NCI-H69 (cell line): Measurements from ENCODE around the gene IRS2.
"Not testable (repeated sequence)": the region's sequence is repeated elsewhere in the genome, so short reads cannot be mapped to it uniquely, and the experiment has no call there.

Experiments
- DNase-seq: peaks from one replicate; lab custom pipeline; 2025; lab: John Stamatoyannopoulos, UW

Gene IRS2, protein sequence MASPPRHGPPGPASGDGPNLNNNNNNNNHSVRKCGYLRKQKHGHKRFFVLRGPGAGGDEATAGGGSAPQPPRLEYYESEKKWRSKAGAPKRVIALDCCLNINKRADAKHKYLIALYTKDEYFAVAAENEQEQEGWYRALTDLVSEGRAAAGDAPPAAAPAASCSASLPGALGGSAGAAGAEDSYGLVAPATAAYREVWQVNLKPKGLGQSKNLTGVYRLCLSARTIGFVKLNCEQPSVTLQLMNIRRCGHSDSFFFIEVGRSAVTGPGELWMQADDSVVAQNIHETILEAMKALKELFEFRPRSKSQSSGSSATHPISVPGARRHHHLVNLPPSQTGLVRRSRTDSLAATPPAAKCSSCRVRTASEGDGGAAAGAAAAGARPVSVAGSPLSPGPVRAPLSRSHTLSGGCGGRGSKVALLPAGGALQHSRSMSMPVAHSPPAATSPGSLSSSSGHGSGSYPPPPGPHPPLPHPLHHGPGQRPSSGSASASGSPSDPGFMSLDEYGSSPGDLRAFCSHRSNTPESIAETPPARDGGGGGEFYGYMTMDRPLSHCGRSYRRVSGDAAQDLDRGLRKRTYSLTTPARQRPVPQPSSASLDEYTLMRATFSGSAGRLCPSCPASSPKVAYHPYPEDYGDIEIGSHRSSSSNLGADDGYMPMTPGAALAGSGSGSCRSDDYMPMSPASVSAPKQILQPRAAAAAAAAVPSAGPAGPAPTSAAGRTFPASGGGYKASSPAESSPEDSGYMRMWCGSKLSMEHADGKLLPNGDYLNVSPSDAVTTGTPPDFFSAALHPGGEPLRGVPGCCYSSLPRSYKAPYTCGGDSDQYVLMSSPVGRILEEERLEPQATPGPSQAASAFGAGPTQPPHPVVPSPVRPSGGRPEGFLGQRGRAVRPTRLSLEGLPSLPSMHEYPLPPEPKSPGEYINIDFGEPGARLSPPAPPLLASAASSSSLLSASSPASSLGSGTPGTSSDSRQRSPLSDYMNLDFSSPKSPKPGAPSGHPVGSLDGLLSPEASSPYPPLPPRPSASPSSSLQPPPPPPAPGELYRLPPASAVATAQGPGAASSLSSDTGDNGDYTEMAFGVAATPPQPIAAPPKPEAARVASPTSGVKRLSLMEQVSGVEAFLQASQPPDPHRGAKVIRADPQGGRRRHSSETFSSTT (N-terminal part only)

DNA sequence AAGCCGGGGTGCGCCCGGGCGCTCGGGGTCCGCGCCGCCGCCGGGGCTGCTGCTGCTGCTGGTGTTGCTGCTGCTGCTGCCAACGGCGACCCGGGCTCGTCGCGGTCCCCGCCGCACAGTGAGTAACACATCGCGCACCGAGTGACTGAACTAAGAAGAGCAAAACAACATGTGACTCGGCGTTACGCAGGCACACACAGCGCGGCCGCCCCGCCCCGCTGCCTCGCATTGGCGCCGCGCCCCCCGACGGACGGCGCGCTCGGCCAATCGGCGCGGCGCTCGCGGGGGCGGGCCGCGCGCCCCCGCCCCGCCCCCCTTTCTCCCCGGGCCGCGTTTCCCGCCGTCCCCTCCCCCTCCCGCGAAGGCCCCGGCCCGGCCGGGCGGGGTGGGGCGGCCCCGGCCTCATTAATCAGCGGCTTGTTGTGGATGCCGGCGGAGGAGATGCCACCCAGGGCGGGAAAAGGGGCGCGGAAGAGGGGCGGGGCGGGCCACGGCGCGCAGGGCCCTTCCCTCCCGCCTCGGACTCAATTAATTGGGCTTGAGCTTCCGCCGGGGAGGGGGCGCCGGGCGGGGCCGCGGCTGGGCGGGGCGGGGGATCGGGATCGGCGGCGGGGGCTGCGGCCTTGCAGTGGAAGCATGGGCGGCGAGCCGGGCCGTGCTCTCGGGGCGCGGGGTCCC is at the start of gene IRS2:
Gene IRS2, minus strand, starts transcription at position 127 of the 678 bp plus-strand sequence. CDS start 530 bp downstream, outside the sequence.
- DNase-seq: peak; percentile 99

DNA sequence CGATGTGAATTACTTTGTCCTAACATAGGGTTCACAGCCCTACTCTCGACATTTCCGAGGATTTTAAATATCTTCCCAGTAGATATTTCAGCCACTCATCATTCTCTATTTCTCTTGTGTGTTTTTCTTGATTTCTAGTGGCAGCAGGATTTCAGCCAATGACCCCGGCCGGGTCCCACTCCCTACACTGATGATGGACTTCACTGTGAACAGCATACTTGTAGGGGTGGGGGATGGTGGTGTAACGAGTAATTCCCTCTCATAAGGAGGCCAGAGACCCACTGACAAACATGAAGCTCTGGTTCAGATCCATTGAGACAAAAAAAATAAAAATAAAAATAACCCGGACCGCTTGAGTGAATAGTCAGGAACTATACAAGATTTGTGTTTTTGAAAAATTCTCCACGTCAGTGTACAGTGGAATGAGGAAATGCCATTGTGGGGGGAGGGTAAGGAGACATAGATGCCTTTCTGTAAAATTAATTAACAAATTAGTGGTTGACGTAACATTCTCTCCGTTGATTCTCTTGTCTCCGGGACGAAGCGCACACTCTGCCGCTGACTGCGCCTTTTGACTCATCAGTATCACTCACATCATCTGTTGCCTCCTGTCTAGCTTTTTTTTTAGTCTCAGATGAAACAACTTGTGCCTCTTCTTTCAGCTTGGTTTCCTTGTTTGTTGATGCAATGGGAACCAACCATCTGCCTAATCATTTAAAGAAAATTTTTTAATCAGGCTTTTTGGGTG is 48.8 kb upstream of the IRS2 start:
- DNase-seq: no peak

DNA sequence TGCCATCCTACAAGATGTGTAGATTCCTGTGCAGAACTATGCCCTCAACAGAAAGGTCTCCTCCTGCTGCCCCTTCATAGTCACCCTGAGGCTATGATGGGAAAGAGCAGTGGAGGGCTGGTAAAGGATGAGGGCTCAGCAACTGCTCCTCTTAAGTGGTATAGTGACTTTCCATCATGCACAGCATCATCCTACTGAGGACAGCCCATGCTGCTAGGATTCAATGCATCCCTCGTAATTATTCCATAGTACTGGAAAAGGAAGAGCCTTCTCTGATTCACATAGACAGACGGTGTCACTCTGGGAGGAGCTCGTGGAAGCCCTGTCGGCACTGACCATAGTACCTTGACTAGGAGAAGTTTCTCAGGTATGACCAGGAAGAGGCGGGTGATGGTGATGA is 47.6 kb upstream of the IRS2 start:
- no peak for DNase-seq

DNA sequence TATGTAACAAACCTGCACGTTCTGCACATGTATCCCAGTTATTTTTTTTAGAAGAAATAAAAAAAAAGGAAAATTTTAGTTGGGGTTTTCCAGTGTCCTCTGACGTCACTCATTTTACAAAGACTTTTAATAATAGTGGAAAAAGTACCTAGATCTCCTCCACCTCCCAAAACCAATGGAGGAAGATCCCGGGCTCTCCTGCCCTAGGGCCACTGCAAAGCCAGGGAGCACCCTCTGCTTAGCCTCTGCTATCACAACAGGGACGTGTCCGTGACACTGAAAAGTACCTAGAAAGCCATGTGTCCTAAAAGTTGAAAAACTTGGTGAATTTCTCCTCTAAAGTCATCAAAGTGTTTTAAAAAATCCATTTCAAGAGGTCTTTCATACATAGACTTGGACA is 46.7 kb upstream of the IRS2 start:
- DNase-seq: no peak

DNA sequence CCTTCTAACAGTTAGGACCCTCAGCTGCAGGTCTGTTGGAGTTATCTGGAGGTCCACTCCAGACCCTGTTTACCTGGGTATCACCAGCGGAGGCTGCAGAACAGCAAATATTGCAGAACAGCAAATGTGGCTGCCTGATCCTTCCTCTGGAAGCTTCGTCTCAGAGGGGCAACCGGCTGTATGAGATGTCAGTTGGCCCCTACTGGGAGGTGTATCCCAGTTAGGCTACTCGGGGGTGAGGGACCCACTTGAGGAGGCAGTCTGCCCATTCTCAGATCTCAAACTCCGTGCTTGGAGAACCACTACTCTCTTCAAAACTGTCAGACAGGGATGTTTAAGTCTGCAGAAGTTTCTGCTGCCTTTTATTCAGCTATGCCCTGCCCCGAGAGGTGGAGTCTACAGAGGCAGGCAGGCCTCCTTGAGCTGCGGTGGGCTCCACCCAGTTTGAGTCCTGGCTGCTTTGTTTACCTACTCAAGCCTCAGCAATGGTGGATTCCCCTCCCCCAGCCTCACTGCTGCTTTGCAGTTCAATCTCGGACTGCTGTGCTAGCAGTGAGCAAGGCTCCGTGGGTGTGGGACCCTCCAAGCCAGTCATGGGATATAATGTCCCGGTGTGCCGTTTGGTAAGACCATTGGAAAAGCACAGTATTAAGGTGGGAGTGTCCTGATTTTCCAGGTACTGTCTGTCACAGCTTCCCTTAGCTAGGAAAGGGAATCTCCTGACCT is 42.4 kb upstream of the IRS2 start:
- not testable (repeated sequence) for DNase-seq

DNA sequence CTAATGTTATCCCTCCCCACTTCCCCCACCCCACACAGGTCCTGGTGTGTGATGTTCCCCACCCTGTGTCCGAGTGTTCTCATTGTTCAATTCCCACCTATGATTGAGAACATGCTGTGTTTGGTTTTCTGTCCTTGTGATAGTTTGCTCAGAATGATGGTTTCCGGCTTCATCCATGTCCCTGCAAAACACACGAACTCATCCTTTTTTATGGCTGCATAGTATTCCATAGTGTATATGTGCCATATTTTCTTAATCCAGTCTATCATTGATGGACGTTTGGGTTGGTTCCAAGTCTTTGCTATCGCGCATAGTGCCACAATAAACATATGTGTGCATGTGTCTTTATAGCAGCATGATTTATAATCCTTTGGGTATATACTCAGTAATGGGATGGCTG is 36.8 kb upstream of the IRS2 start:
- DNase-seq: not testable (repeated sequence)

DNA sequence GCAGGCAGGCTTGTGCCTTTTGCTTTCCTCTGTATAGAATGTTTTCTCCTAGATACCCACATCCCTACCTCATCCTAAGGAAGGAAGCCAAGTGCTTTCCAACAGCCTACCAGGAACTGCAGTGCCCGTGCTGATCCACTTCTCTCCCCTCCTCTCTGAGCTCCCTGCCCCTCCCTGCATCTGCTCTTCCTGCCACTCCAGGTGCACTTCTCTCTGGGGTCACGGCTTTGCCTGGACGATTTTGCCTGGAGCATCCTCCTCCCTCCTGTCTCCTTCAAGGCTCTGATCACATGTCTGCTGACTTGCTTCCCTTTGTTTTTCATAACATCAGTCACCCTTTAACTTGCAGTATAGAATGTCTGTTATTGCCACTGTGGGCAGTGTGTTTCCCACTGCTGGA is 34.7 kb upstream of the IRS2 start:
- DNase-seq: no peak

DNA sequence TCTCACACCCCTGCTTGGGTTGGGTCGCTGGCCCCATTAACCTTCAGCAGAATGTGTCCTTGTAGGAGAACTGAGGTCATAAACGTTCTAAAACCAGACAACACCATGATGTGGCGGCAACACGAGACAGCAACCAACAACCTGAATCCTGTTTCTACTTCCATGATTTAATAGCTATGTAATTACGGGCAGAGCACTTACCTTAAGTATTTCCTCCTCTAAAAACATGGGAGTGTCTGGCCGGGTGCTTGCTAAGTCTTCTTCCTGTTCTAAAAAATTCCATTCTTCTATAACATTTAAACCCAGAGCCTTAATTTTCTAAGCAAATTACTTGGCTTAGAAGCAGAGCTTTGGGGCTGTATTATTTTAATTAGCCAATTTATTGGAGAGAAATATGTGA is 33.5 kb upstream of the IRS2 start:
- DNase-seq: peak; percentile 15

DNA sequence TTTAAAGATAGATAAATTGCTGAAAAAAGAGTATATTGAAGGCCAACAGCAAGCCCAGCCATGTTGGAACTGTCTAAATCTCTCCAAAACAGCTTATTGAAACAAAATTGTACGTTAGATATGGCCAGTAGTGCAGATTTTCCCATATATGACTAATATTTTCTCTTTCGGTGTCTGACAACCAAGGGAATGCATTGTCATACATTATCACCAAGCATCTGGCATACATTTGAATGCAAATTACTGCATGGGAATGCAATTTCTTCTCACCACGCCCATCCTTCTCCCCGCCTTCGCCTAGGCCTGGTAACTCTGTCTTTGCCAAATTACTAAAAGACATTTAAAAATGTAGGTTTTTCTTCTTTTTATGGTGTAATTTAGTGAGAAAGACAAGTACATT is 32.5 kb upstream of the IRS2 start:
- DNase-seq: no peak

DNA sequence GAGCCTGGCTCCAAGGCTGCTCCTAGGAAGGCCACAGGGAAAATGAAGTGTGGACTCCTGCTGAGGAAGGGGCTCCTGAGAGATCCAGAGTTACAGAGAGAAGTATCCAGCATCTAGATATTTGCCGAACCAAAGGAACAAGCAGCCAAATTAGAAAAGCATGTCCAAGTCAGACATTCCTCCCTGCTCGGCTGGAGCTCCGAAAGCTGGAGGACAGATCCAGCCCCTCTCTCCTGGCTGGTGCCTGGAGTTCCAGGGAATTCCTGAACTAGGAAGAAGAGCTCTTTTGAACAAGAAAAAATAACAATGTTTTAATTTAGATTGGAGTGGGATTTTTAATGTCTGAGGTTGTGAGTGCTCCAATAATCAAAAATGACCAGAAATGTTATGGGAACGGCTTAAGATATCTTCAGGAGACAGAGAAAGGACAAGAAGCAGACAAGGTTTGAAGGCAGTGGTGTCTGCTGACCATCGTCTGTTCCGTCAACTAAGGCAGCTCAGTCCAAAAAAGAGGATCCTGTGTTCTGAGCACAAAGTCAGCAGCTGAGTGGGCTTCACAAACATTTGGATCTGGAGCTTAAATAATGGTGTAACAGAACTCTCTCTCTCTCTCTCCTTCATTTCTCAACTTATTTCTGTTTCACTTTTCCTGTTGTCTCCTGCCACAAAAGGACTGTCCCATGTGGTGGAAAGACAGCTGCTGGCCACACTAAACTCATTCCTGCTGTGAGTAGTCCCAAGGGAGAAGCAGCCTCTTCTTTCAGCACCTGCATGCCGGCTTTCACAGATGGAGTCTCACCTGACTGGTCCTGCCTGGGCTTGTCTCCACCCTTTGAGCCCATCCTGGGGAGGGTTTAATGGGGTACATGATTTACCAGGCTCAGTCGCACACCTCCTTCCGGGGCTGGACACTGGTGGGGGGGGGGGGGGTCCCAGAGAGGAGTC is 31.5 kb upstream of the IRS2 start:
- DNase-seq: peak; percentile 45

DNA sequence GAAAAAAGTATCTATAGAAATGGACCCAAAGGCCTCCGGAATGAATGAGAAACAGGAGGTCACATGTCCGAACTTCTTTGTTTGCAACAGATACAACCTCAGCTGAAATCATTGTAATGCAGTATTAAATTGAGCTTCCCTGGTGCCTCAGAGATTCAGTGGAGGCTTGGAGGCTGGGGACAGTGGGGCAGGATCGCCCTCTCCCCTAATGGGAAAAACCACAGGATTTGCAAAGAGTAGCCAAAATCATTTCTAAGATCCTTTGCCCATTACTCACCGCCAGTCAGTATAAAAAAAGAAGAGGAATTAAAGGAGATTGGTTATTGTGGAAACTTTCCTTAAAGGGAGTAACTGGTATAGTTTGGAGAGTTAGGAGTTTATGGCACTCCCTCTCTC is 30.4 kb upstream of the IRS2 start:
- no peak for DNase-seq

DNA sequence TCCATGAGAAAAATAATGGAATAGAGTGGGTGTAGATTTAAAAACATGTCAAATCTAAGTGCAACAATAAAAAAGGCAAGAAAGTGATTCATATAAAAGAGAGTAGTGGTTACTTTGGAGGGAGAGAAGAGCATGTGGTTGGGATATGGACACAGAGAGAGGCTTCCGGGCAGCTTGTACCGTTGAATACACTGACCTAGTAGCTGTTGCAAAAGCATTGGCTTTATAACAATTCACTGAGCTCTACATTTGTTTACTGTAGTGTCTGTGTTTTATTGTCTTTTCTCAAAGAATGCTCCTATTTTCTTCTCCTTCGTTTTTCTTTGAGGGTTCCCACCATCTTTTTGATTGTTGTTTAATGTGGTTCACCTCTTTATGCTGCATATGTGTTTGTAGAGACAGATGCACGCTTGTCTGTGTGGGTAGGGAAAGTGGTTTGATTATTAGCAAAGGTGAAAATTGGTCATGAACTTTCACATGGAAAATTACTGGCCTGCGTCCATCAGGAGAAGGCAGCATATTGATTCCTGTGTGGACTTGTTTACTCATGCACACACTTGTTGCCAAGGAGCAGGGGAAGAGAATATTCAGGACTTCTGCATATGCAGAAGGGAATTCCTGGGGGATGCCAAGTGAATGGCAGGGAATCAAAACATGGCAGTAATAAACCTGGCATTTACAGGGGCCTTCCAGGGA is 29.9 kb upstream of the IRS2 start:
- DNase-seq: no peak

DNA sequence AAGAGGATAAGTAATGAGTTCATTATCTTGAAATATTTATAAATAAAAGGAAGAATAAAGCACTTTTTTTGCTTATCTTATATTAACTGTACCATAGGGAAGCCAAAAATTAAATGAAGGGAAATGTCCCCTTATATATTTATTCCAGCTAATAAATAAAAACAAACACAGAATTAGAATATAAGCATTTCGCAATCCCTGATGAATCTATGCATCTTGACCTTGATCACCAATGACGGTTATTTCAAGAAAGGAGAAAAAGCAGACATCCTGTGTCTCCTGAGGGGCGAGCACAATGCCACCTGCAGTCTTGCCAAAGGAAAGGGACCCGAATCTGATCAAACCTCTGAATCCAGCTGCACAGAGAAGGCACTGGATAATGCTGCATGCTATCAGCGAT is 29.3 kb upstream of the IRS2 start:
- DNase-seq: no peak

DNA sequence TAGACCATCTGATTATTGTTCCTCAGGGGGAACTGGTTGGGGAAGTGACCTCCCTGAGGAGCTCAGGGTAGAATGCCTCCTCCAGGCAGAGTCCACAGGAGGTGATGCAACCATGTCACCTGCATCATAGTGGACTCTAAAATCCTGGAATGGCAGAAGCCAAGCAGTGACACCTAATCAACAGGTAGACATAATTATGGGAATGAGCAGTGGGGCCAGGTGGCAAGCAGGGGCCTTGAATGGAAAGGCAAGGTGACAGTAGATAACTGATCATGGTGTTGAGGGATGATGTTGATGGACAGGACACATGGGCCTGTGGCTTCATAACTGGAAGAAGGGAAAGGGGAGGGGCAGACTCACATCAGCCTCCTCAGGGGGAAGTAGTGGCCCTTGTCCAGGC is 27.3 kb upstream of the IRS2 start:
- no peak for DNase-seq

DNA sequence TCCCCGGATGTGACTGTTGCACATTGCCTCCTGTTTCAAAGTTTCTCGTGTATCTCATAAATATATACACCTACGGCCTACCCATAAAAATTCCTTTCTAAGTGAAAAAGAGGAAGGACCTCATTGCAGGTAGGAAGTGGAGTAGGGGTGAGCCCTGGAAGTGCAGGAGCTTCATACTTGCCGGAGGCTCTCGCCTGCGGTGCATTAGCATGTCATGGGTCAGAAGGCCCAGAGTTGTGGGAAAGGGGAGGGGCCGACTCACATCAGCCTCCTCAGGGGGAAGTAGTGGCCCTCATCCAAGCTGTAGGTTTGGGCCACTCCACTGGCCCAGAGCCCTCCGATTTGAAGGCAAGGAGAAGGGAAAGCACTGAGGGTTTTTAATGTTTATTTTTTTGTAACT is 26.0 kb upstream of the IRS2 start:
- no peak for DNase-seq

DNA sequence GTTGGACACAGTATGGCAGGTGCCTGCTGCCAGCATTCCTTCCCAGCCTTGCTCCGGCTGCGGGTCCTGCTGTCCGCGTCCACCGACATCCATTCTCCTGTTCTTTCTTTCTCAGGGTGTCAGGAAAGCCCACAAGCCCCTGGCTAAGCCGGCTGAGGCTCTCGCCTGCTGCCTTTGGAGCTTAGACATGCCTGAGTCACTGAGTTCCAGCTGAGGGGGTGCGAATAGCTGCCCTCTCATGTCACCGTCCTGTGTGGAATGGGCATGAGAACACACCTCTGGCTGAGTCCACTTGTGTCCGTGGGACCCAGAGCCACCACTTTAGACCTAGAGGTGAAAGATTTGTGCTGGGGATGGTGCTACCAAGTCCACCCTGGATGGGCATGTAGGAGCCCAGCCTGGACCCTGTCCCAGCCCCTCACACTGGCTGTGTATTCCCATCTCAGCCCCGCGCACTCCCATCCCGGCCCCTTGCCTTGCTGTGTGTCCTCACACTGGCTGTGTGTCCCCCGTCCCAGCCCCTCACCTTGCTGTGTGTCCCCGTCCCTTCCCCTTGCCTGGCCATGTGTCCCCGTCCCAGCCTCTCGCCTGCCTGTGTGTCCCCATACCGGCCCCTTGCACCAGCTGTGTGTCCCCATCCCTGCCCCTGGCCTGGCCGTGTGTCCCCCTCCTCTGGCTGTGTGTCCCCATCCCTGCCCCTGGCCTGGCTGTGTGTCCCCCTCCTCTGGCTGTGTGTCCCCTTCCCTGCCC is 24.6 kb upstream of the IRS2 start:
- no peak for DNase-seq

DNA sequence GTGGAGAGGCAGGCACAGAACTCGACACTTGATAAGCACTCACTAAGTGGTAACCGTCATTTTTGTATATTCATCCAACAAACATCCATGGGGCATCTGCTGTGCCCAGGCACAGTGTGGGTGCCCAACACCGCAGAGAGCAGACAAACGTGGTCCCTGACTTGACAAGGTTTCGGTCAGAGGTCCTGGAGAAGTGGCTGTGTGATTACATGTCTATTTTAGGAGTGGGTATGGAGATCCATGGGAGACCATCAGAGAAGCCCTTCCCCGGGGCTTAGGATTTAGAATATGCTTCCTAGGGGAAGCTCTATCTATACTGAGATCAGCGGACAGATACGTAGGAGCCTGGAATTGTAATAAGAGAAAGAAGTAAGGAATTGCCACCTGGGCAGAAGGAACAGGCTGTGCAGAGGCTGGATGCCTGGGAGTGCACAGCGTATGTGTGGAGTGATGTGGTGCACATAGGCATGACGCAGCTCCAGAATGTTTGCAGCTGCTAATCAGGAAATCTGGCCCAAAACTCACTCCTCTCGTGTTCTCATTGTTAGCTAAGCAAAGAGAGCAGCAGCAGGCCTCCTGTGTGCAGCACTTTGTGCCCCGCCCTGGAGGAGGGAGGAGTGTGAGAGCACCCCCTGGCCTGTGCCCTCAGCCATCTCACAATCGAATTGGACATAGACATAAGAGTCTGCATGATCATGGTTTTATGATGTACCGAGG is 23.0 kb upstream of the IRS2 start:
- no peak for DNase-seq
